SK-N-SH (cell line): ENCODE measurements around the gene SORL1. TPM values are rescaled to one million over a fixed set of nuclear protein-coding genes. Genes with fewer than 3 reads are reported as not detected.
A peak's percentile ranks its signal among the peaks of the same experiment; 100 is the strongest.

ENCODE experiments used
- CTCF ChIA-PET: fragments of 300-600, 350-600 bp; formaldehyde crosslinking; extraction: SDS; loops from one replicate; lab custom pipeline; 2021; lab: Yijun Ruan, JAX
- POLR2A ChIA-PET: fragments of 350-600 bp; sonication (Branson Sonifier 250); formaldehyde crosslinking; extraction: SDS; loops from one replicate; lab custom pipeline; 2020; ENCODE audit warnings: antibody characterized with exemption, inconsistent platforms; lab: Yijun Ruan, JAX
- DNase-seq: peaks from one replicate; pipeline ENCODE4 v3.0.0; 2012
- H2AFZ ChIP-seq: fragments of 200-600 bp; sonication (generic); 2 replicates; pipeline ENCODE4 v1.8.1; 2016; ENCODE audit warnings: antibody characterized with exemption, mild to moderate bottlenecking, low read depth
- H3F3A ChIP-seq: fragments of 200-600 bp; sonication (generic); replicated peaks from 2 replicates; pipeline ENCODE3; 2016; ENCODE audit warnings: antibody characterized with exemption, mild to moderate bottlenecking; ENCODE audit not compliant: insufficient read depth
- H3K27ac ChIP-seq, 2 experiments: fragments of 200-500 bp in 1 of 2; fragments of 200-600 bp in 1 of 2; sonication (Bioruptor generic) in 1 of 2; sonication (generic), shearing (Covaris generic) in 1 of 2; 2 replicates each; pipeline versions ENCODE4 v1.5.1 to v1.6.1; 2014 to 2016; ENCODE audit warnings: low read depth in 2 of 2, inconsistent platforms in 1 of 2, low read length in 1 of 2, mild to moderate bottlenecking in 1 of 2, mixed read lengths in 1 of 2
- H3K27me3 ChIP-seq: fragments of 200-600 bp; sonication (generic), shearing (Covaris generic); 2 replicates; pipeline ENCODE4 v1.6.1; 2016; ENCODE audit warnings: mixed run types; ENCODE audit not compliant: insufficient read depth
- H3K36me3 ChIP-seq, 2 experiments: fragments of 200-500 bp in 1 of 2; fragments of 200-600 bp in 1 of 2; sonication (Bioruptor generic) in 1 of 2; sonication (generic) in 1 of 2; replicated peaks in 1 of 2; 2 replicates each; pipeline versions ENCODE3 to v1.5.1; 2014 to 2016; ENCODE audit warnings: low read length in 1 of 2, mild to moderate bottlenecking in 1 of 2; ENCODE audit not compliant: insufficient read depth in 2 of 2, control insufficient read depth in 1 of 2
- H3K4me1 ChIP-seq, 2 experiments: fragments of 200-500 bp in 1 of 2; fragments of 200-600 bp in 1 of 2; sonication (Bioruptor generic) in 1 of 2; sonication (generic), shearing (Covaris generic) in 1 of 2; 2 replicates each; pipeline versions ENCODE4 v1.5.1 to v1.6.1; 2014 to 2016; ENCODE audit warnings: low read depth in 1 of 2, low read length in 1 of 2, mixed run types in 1 of 2; ENCODE audit not compliant: insufficient read depth in 2 of 2, control insufficient read depth in 1 of 2
- H3K4me2 ChIP-seq: fragments of 200-600 bp; sonication (generic), shearing (Covaris generic); 2 replicates; pipeline ENCODE4 v1.6.1; 2017; ENCODE audit warnings: mixed run types
- H3K4me3 ChIP-seq, 2 experiments: fragments of 200-500 bp in 1 of 2; fragments of 200-600 bp in 1 of 2; sonication (Bioruptor generic) in 1 of 2; sonication (generic), shearing (Covaris generic) in 1 of 2; 2 replicates each; pipeline versions ENCODE4 v1.5.1 to v1.8.1; 2014 to 2016; ENCODE audit warnings: low read depth in 2 of 2, inconsistent platforms in 1 of 2, low read length in 1 of 2, mild to moderate bottlenecking in 1 of 2, mixed read lengths in 1 of 2, moderate library complexity in 1 of 2
- H3K79me2 ChIP-seq: fragments of 200-600 bp; sonication (generic); 2 replicates; pipeline ENCODE4 v1.8.1; 2017; ENCODE audit warnings: mild to moderate bottlenecking; ENCODE audit not compliant: insufficient read depth
- H3K9ac ChIP-seq: fragments of 200-600 bp; sonication (generic); 2 replicates; pipeline ENCODE4 v1.6.1; 2017; ENCODE audit warnings: mixed run types
- H3K9me2 ChIP-seq: fragments of 200-600 bp; sonication (generic); 2 replicates; pipeline ENCODE4 v1.6.1; 2017; ENCODE audit warnings: mixed run types
- H3K9me3 ChIP-seq: fragments of 200-600 bp; sonication (generic); 2 replicates; pipeline ENCODE4 v1.6.1; 2017; ENCODE audit warnings: mixed run types, mild to moderate bottlenecking, moderate library complexity
- H4K20me1 ChIP-seq: fragments of 200-600 bp; sonication (generic); 2 replicates; pipeline ENCODE4 v1.6.1; 2017; ENCODE audit warnings: mild to moderate bottlenecking, mixed run types; ENCODE audit not compliant: insufficient read depth
- FOXM1 ChIP-seq: IDR thresholded peaks from 2 replicates; pipeline ENCODE4 v1.4.0; 2012; ENCODE audit warnings: low read depth, mild to moderate bottlenecking
- GABPA ChIP-seq: IDR thresholded peaks from 2 replicates; pipeline ENCODE4 v1.4.0; 2012; ENCODE audit warnings: low read depth, mild to moderate bottlenecking
- JUND ChIP-seq: IDR thresholded peaks from 2 replicates; pipeline ENCODE4 v1.4.0; 2012
- MXI1 ChIP-seq: IDR thresholded peaks from 2 replicates; pipeline ENCODE4 v1.6.1; 2012; ENCODE audit warnings: mild to moderate bottlenecking, low read depth, low read length, improper control_type of control experiment
- RFX5 ChIP-seq: IDR thresholded peaks from 2 replicates; pipeline ENCODE4 v1.6.1; 2012; ENCODE audit warnings: mild to moderate bottlenecking, improper control_type of control experiment, low read length
- RXRA ChIP-seq: IDR thresholded peaks from 2 replicates; pipeline ENCODE4 v1.4.0; 2012; ENCODE audit warnings: low read depth, mild to moderate bottlenecking, borderline replicate concordance
- SMC3 ChIP-seq: IDR thresholded peaks from 2 replicates; pipeline ENCODE4 v1.6.1; 2012; ENCODE audit warnings: low read depth, low read length, improper control_type of control experiment
- TCF12 ChIP-seq: IDR thresholded peaks from 2 replicates; pipeline ENCODE4 v1.4.0; 2012
- TEAD4 ChIP-seq: IDR thresholded peaks from 2 replicates; pipeline ENCODE4 v1.4.0; 2012; ENCODE audit warnings: mild to moderate bottlenecking, borderline replicate concordance; ENCODE audit not compliant: insufficient read depth
- WGBS: methylation state at CpG from one replicate; pipeline ENCODE4 v1.1.6; 2017; ENCODE audit warnings: low lambda C conversion rate; 5-methylcytosine and 5-hydroxymethylcytosine counted together
- polyA plus RNA-seq, 3 experiments: library from polyadenylated mRNA; depleted of rRNA; stranded (reverse); fragments of >200 nt; gene quantifications; 2 replicates each; pipeline ENCODE4 v1.2.3, GENCODE V29; 2012
- TF ChIP-seq, protein P1 (sequence below): IDR thresholded peaks from 2 replicates; pipeline ENCODE4 v1.6.1; 2012; ENCODE audit warnings: mild to moderate bottlenecking, low read depth, low read length, moderate library complexity
- TF ChIP-seq, protein P2 (sequence below): IDR thresholded peaks from 2 replicates; pipeline ENCODE4 v1.4.0; 2012; ENCODE audit warnings: low read depth, borderline replicate concordance
- TF ChIP-seq, protein P3 (sequence below): IDR thresholded peaks from 2 replicates; pipeline ENCODE4; 2012

The SORL1 gene
- polyA plus RNA-seq, 1 of the 3 experiments (the other 2 are of a cell fraction) = 7.1 TPM

DNA sequence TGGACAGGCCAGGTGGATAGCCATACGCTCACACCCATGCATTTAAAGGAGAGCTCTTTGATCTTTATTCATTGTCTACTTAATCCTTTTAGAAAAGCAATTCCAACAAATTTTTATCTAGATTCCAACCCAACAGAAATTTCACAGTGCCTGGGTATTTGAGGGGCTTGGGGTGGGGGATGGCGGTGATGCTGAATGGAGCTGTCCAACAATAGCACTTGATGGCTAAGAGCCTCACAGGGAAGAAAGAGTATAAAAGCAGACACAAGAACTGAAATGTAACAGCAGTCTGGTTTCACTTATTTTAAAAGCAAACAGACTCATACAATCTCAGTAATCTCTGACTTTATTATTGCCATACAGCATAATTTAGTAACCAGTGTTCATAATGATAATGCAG is 102.4 kb downstream of the SORL1 start:
- Histone ChIP-seq H3K9ac (no peak overlapping the region), H3F3A (no peaks in the 10 kb centered on the region), H3K4me2 (no peak overlapping the region), H3K9me3 (no peaks in the 10 kb centered on the region), H3K27me3 (no peaks in the 10 kb centered on the region), H4K20me1 (no peaks in the 10 kb centered on the region), H3K4me3 (no peak overlapping the region), H3K27ac (peak overlapping the region in 1 of 2 experiments; percentile 28; a peak in 2 of 4 replicates), H3K36me3 (peaks cover 0 to 3% of the 10 kb centered on the region in 2 experiments), H3K79me2 (no peaks in the 10 kb centered on the region), H3K9me2 (no peaks in the 10 kb centered on the region), H3K4me1 (peaks cover 0 to 20% of the 10 kb centered on the region in 2 experiments; a peak in 2 of 4 replicates)
- peak; percentile 10 for DNase-seq
- ChIA-PET CTCF (interaction anchor here (0.5 to 1.5 kb wide), 3 partner anchors 14 to 305 kb away, joined by 3 read pairs; partner anchors contain the start of gene SORL1-AS1), POLR2A (no interaction called here)
- WGBS = 97% methylated on average over 2 of the region's 2 CpGs
- TF ChIP-seq, protein P1, sequence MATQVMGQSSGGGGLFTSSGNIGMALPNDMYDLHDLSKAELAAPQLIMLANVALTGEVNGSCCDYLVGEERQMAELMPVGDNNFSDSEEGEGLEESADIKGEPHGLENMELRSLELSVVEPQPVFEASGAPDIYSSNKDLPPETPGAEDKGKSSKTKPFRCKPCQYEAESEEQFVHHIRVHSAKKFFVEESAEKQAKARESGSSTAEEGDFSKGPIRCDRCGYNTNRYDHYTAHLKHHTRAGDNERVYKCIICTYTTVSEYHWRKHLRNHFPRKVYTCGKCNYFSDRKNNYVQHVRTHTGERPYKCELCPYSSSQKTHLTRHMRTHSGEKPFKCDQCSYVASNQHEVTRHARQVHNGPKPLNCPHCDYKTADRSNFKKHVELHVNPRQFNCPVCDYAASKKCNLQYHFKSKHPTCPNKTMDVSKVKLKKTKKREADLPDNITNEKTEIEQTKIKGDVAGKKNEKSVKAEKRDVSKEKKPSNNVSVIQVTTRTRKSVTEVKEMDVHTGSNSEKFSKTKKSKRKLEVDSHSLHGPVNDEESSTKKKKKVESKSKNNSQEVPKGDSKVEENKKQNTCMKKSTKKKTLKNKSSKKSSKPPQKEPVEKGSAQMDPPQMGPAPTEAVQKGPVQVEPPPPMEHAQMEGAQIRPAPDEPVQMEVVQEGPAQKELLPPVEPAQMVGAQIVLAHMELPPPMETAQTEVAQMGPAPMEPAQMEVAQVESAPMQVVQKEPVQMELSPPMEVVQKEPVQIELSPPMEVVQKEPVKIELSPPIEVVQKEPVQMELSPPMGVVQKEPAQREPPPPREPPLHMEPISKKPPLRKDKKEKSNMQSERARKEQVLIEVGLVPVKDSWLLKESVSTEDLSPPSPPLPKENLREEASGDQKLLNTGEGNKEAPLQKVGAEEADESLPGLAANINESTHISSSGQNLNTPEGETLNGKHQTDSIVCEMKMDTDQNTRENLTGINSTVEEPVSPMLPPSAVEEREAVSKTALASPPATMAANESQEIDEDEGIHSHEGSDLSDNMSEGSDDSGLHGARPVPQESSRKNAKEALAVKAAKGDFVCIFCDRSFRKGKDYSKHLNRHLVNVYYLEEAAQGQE = peak; percentile 86
- TF ChIP-seq GABPA (no peak), FOXM1 (no peak)
- TF ChIP-seq, all 33 proteins: peak for 1
- no peak overlapping the region for H2AFZ ChIP-seq

DNA sequence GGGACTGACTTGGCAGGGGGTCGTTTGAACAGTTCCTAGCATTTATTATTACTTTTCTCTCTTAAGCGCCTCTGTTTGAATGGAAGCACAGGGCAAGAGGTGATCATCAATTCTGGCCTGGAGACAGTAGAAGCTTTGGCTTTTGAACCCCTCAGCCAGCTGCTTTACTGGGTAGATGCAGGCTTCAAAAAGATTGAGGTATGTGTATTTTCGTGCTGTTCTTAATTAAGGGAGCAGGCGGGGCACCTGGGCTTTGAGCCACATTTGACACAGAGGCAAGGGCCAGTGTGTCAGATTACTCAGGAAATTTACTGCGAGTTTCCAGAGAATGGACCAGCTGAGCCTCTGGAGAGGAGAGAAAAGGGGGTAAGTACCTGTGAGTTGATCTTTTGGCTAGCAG is 103.0 kb downstream of the SORL1 start:
- H3F3A ChIP-seq = no peaks in the 10 kb centered on the region
- H2AFZ ChIP-seq = no peak overlapping the region
- H3K4me2 ChIP-seq = no peak overlapping the region
- no peaks in the 10 kb centered on the region for H3K79me2 ChIP-seq
- no peak overlapping the region for H3K4me3 ChIP-seq
- H3K4me1 ChIP-seq = peaks cover 0 to 22% of the 10 kb centered on the region in 2 experiments; a peak in 2 of 4 replicates
- H4K20me1 ChIP-seq = no peaks in the 10 kb centered on the region
- peak overlapping the region in 1 of 2 experiments; percentile 28; a peak in 2 of 4 replicates for H3K27ac ChIP-seq
- WGBS = 34% methylated on average over 5 of the region's 5 CpGs
- H3K36me3 ChIP-seq = peaks cover 0 to 3% of the 10 kb centered on the region in 2 experiments
- ChIA-PET CTCF (interaction anchor here (0.9 to 1.5 kb wide), 5 partner anchors 11 to 313 kb away, joined by 3 to 4 read pairs (median 3); partner anchors contain the start of gene SORL1-AS1), POLR2A (no interaction called here)
- no peaks in the 10 kb centered on the region for H3K9me2 ChIP-seq
- TF ChIP-seq TEAD4 = no peak
- peak; percentile 29; the same call in 1 of the 2 replicates for TF ChIP-seq TCF12
- DNase-seq = peak; percentile 11
- no peaks in the 10 kb centered on the region for H3K27me3 ChIP-seq
- H3K9ac ChIP-seq = no peak overlapping the region
- no peaks in the 10 kb centered on the region for H3K9me3 ChIP-seq

DNA sequence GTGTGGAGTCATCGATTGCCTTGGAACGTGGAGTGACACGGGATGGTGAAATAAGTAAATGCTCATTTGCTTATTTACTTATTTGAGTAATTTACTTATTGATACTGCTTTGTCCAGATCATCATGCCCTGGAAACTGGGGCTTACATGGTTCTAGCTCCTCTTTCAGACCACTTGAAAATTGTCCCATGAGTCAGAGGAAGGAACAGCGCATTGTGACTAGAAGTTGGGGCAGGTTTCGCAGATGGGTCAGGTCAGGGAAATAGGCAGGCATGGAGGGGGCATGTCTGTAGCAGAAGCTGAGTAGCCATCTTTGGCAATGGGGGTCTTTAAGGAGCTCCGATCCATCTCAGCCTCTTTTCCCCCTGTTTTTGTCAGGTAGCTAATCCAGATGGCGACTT is 104.8 kb downstream of the SORL1 start:
- POLR2A ChIA-PET = no interaction called here

More for the DNA sequence above, 104.8 kb downstream of the SORL1 start:
- no peak overlapping the region for H2AFZ ChIP-seq
- H3F3A ChIP-seq = no peaks in the 10 kb centered on the region
- no peak for DNase-seq
- peaks cover 0 to 22% of the 10 kb centered on the region in 2 experiments; a peak in 2 of 4 replicates for H3K4me1 ChIP-seq
- no peak overlapping the region for H3K4me3 ChIP-seq
- no peak overlapping the region for H3K4me2 ChIP-seq
- no peaks in the 10 kb centered on the region for H4K20me1 ChIP-seq
- TF ChIP-seq MXI1 (no peak), JUND (no peak), RXRA (no peak), FOXM1 (no peak), SMC3 (no peak), RFX5 (no peak), GABPA (no peak)
- TF ChIP-seq, protein P2, sequence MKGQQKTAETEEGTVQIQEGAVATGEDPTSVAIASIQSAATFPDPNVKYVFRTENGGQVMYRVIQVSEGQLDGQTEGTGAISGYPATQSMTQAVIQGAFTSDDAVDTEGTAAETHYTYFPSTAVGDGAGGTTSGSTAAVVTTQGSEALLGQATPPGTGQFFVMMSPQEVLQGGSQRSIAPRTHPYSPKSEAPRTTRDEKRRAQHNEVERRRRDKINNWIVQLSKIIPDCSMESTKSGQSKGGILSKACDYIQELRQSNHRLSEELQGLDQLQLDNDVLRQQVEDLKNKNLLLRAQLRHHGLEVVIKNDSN = no peak
- TF ChIP-seq, protein P3, sequence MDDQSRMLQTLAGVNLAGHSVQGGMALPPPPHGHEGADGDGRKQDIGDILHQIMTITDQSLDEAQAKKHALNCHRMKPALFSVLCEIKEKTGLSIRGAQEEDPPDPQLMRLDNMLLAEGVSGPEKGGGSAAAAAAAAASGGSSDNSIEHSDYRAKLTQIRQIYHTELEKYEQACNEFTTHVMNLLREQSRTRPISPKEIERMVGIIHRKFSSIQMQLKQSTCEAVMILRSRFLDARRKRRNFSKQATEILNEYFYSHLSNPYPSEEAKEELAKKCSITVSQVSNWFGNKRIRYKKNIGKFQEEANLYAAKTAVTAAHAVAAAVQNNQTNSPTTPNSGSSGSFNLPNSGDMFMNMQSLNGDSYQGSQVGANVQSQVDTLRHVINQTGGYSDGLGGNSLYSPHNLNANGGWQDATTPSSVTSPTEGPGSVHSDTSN = no peak
- no peaks in the 10 kb centered on the region for H3K9me2 ChIP-seq
- H3K27me3 ChIP-seq = no peaks in the 10 kb centered on the region
- H3K27ac ChIP-seq = no peak overlapping the region
- H3K36me3 ChIP-seq = peaks cover 0 to 3% of the 10 kb centered on the region in 2 experiments
- no peaks in the 10 kb centered on the region for H3K79me2 ChIP-seq
- CTCF ChIA-PET = no interaction called here
- H3K9ac ChIP-seq = no peak overlapping the region
- no peaks in the 10 kb centered on the region for H3K9me3 ChIP-seq
- WGBS = 92% methylated on average over 6 of the region's 7 CpGs
